ENCODE results near the gene ADGRV1.

DNA sequence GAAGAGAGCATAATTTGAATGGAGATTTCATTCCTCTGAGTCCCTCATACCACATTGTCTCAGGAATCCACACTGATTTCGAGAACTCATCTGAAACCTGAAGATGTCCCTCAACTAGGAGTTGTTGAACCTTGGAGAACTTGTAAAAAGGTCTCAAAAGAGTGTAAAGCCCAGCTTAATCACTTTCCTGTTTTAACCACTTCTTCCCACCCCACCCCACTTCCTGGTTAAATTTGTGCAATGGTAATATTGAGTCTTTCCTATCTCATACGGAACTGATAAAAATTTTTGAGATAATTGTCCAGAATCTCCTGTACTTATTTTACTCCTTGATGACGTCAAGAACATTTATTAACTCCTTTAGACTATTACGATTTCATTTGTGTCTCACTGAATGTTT is 583.8 kb downstream of the ADGRV1 start:
- TF ChIP-seq, protein P1, sequence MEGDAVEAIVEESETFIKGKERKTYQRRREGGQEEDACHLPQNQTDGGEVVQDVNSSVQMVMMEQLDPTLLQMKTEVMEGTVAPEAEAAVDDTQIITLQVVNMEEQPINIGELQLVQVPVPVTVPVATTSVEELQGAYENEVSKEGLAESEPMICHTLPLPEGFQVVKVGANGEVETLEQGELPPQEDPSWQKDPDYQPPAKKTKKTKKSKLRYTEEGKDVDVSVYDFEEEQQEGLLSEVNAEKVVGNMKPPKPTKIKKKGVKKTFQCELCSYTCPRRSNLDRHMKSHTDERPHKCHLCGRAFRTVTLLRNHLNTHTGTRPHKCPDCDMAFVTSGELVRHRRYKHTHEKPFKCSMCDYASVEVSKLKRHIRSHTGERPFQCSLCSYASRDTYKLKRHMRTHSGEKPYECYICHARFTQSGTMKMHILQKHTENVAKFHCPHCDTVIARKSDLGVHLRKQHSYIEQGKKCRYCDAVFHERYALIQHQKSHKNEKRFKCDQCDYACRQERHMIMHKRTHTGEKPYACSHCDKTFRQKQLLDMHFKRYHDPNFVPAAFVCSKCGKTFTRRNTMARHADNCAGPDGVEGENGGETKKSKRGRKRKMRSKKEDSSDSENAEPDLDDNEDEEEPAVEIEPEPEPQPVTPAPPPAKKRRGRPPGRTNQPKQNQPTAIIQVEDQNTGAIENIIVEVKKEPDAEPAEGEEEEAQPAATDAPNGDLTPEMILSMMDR (IDR thresholded peaks at IDR 0.05; ENCODE audit: extremely low read depth in 1 of 2, insufficient read depth in 1 of 2, low read depth in 1 of 2, low read length in 2 of 2) = no peak
- TF ChIP-seq MAX (IDR thresholded peaks at IDR 0.05; ENCODE audit: insufficient read depth, insufficient read length) = no peak
- TF ChIP-seq POLR2AphosphoS5 (IDR thresholded peaks at IDR 0.05; ENCODE audit: insufficient read depth, low read depth, low read length) = no peak
- no peak for TF ChIP-seq POLR2A (IDR thresholded peaks at IDR 0.05; ENCODE audit: low read depth, low read length)
- no peak for TF ChIP-seq EZH2 (IDR thresholded peaks at IDR 0.05; ENCODE audit: borderline replicate concordance, low read depth, low read length, severe bottlenecking)
- no peak for TF ChIP-seq GATA2 (IDR thresholded peaks at IDR 0.05; ENCODE audit: insufficient read depth, insufficient read length, low read depth, low read length)
- TF ChIP-seq JUN (IDR thresholded peaks at IDR 0.05; ENCODE audit: borderline replicate concordance, insufficient read depth, insufficient read length, low read depth) = no peak
